ENCODE data around the gene ITGAE. TPM values are rescaled to one million over a fixed set of nuclear protein-coding genes. Genes with fewer than 3 reads are reported as not detected.

Gene ITGAE
- total and polyA plus RNA-seq, 2 donors from 2014 or later: 16.5 to 46.3 TPM

DNA sequence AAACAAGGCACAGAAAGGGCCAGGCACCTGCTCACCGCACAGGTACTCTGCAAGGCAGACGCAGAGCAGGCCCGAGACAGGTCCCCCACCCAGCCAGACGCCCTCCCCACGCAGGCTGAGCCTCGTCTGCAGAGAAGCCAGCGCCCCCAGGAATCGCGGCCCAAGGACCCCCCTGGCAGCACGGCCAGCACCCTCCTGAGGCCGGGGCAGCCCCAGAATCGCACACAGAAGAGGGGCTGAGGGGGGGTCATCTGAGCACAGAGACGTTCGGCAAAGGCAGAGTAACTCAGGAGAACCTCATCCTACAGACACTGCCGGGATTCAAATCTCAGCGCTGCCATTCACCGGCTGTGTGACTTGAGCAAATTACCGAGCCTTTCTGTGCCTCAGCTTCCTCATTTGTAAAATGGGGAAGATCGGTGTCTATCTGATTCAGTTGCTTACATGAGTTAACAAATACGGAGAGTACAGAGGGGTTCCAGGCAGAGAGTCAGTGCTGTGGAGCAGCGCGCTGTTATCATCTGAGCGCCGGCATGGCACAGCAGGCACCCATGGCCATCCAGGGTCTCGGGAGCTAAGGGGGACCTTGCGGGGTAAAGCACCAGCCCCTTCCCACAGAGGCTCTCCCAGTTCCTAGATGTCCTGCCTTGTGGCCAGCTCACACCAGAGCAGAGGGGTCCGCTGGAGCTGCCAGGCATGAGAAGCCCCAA, 122.0 kb downstream of the ITGAE start:
- H3K27ac ChIP-seq (ENCODE audit: low read depth in 2 of 2, low read length in 2 of 2): no peak overlapping the region
- no peaks in the 10 kb centered on the region for H3K27me3 ChIP-seq (ENCODE audit: control insufficient read depth, insufficient read depth, low read length)
- intact Hi-C loops (cut with DNase I): loop anchor here (5.0 kb wide), 1 partner anchor 48 kb away; no protein-coding TSS in a partner anchor
- H3K36me3 ChIP-seq (ENCODE audit: control insufficient read depth in 2 of 3, insufficient read depth in 3 of 3, low read length in 3 of 3): no peaks in the 10 kb centered on the region
- TF ChIP-seq, protein P1, sequence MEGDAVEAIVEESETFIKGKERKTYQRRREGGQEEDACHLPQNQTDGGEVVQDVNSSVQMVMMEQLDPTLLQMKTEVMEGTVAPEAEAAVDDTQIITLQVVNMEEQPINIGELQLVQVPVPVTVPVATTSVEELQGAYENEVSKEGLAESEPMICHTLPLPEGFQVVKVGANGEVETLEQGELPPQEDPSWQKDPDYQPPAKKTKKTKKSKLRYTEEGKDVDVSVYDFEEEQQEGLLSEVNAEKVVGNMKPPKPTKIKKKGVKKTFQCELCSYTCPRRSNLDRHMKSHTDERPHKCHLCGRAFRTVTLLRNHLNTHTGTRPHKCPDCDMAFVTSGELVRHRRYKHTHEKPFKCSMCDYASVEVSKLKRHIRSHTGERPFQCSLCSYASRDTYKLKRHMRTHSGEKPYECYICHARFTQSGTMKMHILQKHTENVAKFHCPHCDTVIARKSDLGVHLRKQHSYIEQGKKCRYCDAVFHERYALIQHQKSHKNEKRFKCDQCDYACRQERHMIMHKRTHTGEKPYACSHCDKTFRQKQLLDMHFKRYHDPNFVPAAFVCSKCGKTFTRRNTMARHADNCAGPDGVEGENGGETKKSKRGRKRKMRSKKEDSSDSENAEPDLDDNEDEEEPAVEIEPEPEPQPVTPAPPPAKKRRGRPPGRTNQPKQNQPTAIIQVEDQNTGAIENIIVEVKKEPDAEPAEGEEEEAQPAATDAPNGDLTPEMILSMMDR (IDR thresholded peaks at IDR 0.05; ENCODE audit: borderline replicate concordance, extremely low read depth, insufficient read depth): no peak
- H3K4me1 ChIP-seq (ENCODE audit: control insufficient read depth in 2 of 3, insufficient read depth in 2 of 3, low read depth in 1 of 3, low read length in 3 of 3): no peaks in the 10 kb centered on the region
- no peak overlapping the region for H3K9ac ChIP-seq (ENCODE audit: low read length in 3 of 3)
- no peak overlapping the region for H3K4me3 ChIP-seq (ENCODE audit: low read length in 3 of 3)
- no peaks in the 10 kb centered on the region for H3K9me3 ChIP-seq (ENCODE audit: control insufficient read depth in 2 of 3, insufficient read depth in 1 of 3, low read length in 3 of 3)
- DNase-seq (peak in 1 of 5 donors; percentile 57), FAIRE-seq (no peak)

DNA sequence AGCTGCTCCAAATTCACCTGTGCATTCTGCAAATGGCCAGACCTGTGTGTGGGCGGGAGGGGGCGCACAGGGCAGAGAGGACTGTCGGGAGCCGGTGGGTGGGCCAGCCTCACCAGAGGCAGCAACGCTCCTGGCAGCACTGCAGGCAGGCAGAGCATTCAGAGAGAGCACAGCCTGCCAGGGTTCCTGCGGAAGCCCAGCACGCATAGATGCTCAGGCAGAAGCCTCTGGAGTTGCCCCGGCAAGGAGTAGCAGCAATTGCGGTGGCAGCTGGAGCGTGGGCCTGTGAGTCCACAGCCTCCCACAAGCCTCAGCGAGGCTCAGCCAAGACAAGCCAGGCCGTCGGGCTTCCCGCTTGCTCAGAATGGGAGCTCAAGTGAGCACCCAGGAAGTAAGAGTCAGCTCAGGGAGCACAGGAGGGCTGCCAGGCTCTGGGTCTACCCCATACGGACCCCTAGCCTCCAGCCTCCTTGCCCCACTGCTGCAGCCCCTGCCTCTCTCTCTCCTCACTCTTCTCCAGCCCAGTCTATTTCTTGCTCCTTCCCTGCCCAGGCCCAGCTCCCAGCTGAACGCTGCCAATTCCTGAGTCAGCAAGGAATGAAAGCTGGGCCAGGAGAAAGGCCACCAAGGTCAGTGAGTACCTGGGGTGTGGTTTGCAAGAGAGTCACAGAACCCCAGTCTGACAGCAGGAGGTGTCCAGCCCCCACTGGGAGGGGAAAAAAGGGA, 122.7 kb downstream of the ITGAE start:
- H3K9ac ChIP-seq (ENCODE audit: low read length in 3 of 3): no peak overlapping the region
- H3K36me3 ChIP-seq (ENCODE audit: control insufficient read depth in 2 of 3, insufficient read depth in 3 of 3, low read length in 3 of 3): no peaks in the 10 kb centered on the region
- H3K9me3 ChIP-seq (ENCODE audit: control insufficient read depth in 2 of 3, insufficient read depth in 1 of 3, low read length in 3 of 3): no peaks in the 10 kb centered on the region
- no peak overlapping the region for H3K4me3 ChIP-seq (ENCODE audit: low read length in 3 of 3)
- FAIRE-seq (no peak), DNase-seq (no peak)
- H3K4me1 ChIP-seq (ENCODE audit: control insufficient read depth in 2 of 3, insufficient read depth in 2 of 3, low read depth in 1 of 3, low read length in 3 of 3): no peaks in the 10 kb centered on the region
- intact Hi-C loops (cut with DNase I): loop anchor here (5.0 kb wide), 1 partner anchor 49 kb away; no protein-coding TSS in a partner anchor
- H3K27ac ChIP-seq (ENCODE audit: low read depth in 2 of 2, low read length in 2 of 2): no peak overlapping the region
- TF ChIP-seq, protein P1 (IDR thresholded peaks at IDR 0.05; ENCODE audit: borderline replicate concordance, extremely low read depth, insufficient read depth): no peak
- no peaks in the 10 kb centered on the region for H3K27me3 ChIP-seq (ENCODE audit: control insufficient read depth, insufficient read depth, low read length)

DNA sequence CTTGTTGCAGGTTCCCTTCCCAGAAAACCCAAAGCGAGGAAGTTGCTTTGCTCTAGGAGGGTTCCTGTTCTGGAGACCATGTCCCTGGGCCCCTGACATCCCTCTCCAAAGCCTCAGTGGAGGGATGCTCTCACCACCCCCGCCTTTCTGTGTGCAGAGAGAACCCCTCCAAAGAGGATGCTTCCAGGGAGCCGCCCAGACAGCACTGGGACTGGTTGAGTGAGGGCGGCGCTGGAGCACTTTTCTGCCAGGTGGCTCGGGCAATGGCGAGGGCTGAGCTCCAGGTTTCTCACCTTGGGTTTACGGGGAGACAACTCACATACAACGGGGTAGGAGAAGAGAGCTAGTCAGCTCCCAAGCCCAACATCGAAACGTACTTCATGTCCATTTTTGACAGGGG, 125.1 kb downstream of the ITGAE start:
- Histone ChIP-seq H3K4me1 (ENCODE audit: control insufficient read depth in 2 of 3, insufficient read depth in 2 of 3, low read depth in 1 of 3, low read length in 3 of 3) (no peaks in the 10 kb centered on the region), H3K27ac (ENCODE audit: low read depth in 2 of 2, low read length in 2 of 2) (no peak overlapping the region), H3K27me3 (ENCODE audit: control insufficient read depth, insufficient read depth, low read length) (no peaks in the 10 kb centered on the region), H3K9me3 (ENCODE audit: control insufficient read depth in 2 of 3, insufficient read depth in 1 of 3, low read length in 3 of 3) (no peaks in the 10 kb centered on the region), H3K36me3 (ENCODE audit: control insufficient read depth in 2 of 3, insufficient read depth in 3 of 3, low read length in 3 of 3) (no peaks in the 10 kb centered on the region), H3K4me3 (ENCODE audit: low read length in 3 of 3) (no peak overlapping the region), H3K9ac (ENCODE audit: low read length in 3 of 3) (no peak overlapping the region)
- no peak for DNase-seq
- TF ChIP-seq, protein P1 (IDR thresholded peaks at IDR 0.05; ENCODE audit: borderline replicate concordance, extremely low read depth, insufficient read depth): no peak
- no peak for FAIRE-seq
- intact Hi-C loops (cut with DNase I): loop anchor here (5.0 kb wide), 1 partner anchor 51 kb away; no protein-coding TSS in a partner anchor

Data from kidney (tissue), 14 donors.